ENCODE results near the gene KHDC3L. TPM values are rescaled to one million over a fixed set of nuclear protein-coding genes. Genes with fewer than 3 reads are reported as not detected.

The KHDC3L gene
- total and polyA plus RNA-seq, 8 donors = 0.13 to 0.23 (median 0.18) TPM; not detected in 5

DNA sequence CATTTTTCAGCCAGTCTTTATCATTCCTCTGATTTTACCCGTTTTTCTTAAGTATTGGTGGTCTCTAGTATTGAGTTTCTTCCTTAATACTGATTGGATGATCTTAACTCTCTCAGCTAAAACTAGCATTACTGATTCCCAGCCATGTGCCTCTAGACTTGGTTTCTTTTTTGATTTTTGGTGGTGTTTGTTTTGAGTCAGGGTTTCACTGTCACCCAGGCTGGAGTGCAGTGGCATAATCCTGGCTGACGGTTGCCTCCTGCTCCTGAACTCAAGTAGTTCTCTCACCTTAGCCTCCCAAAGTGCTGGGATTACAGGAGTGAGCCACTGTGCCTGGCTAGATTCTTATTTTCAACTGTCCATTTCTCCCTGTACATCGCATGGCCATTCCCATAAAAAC lies 33.3 kb upstream of the KHDC3L start:
- Histone ChIP-seq H3K36me3 (no peaks in the 10 kb centered on the region), H3K27ac (no peak overlapping the region), H3K9me3 (no peaks in the 10 kb centered on the region), H3K27me3 (peaks cover 0 to 38% of the 10 kb centered on the region in 2 donors), H3K4me1 (no peaks in the 10 kb centered on the region), H3K4me3 (no peak overlapping the region)
- ATAC-seq (no peak), DNase-seq (no peak)
- intact Hi-C loops (cut with DNase I) = loop anchor here in 1 of 2 donors (10.0 kb wide), 1 partner anchor 914 kb away; no protein-coding TSS in a partner anchor
- TF ChIP-seq, protein P1, sequence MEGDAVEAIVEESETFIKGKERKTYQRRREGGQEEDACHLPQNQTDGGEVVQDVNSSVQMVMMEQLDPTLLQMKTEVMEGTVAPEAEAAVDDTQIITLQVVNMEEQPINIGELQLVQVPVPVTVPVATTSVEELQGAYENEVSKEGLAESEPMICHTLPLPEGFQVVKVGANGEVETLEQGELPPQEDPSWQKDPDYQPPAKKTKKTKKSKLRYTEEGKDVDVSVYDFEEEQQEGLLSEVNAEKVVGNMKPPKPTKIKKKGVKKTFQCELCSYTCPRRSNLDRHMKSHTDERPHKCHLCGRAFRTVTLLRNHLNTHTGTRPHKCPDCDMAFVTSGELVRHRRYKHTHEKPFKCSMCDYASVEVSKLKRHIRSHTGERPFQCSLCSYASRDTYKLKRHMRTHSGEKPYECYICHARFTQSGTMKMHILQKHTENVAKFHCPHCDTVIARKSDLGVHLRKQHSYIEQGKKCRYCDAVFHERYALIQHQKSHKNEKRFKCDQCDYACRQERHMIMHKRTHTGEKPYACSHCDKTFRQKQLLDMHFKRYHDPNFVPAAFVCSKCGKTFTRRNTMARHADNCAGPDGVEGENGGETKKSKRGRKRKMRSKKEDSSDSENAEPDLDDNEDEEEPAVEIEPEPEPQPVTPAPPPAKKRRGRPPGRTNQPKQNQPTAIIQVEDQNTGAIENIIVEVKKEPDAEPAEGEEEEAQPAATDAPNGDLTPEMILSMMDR (IDR thresholded peaks at IDR 0.05) = no peak

DNA sequence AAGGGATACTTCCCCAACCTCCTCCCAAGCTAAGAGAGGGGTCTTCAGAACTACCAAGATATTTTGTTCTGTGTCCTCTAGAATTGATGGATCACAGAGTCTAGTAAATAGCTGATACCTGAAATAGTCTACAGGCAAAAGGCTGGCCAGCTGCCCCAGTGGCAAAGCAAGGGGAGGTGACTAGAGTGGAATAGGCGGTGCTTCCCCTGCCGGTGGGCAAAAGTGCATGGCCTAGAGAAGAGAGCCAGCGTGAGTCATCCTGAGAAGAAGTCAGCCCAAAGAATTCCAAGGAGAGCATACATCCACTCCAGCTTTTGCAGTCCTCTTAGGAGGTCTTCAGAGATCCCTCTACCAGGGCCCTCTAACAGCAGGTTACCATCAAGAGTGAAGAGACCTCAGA lies 23.1 kb upstream of the KHDC3L start:
- no peaks in the 10 kb centered on the region for H3K4me1 ChIP-seq

DNA sequence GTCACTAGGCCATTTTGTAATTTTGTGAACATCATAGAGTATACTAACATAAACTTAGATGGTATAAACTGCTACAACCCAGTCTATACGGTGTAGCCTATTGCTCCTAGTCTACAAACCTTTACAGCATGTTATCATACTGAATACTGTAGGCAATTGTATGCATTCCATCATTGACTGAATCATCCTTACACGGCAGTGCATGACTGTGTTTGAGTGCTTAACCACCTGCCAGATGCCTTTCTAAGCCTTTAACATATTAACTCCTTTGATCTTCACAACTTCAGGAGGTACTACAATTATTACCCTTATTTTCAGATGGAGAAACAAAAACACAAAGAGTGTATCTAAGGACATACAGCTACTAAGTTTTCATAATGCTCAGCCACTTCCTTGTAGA lies 22.4 kb upstream of the KHDC3L start:
- Histone ChIP-seq H3K4me3 (no peak overlapping the region), H3K27ac (no peak overlapping the region), H3K36me3 (no peaks in the 10 kb centered on the region), H3K9me3 (no peaks in the 10 kb centered on the region), H3K27me3 (no peaks in the 10 kb centered on the region), H3K4me1 (no peaks in the 10 kb centered on the region)
- intact Hi-C loops (cut with DNase I) = no loop called here
- TF ChIP-seq, protein P1 (IDR thresholded peaks at IDR 0.05) = no peak
- DNase-seq (no peak), ATAC-seq (no peak)

More for the DNA sequence above, 23.1 kb upstream of the KHDC3L start:
- DNase-seq = no peak
- Histone ChIP-seq H3K9me3 (no peaks in the 10 kb centered on the region), H3K27me3 (no peaks in the 10 kb centered on the region), H3K4me3 (no peak overlapping the region), H3K36me3 (no peaks in the 10 kb centered on the region), H3K27ac (no peak overlapping the region)
- intact Hi-C loops (cut with DNase I) = no loop called here
- TF ChIP-seq, protein P1 (IDR thresholded peaks at IDR 0.05) = no peak
- no peak for ATAC-seq

DNA sequence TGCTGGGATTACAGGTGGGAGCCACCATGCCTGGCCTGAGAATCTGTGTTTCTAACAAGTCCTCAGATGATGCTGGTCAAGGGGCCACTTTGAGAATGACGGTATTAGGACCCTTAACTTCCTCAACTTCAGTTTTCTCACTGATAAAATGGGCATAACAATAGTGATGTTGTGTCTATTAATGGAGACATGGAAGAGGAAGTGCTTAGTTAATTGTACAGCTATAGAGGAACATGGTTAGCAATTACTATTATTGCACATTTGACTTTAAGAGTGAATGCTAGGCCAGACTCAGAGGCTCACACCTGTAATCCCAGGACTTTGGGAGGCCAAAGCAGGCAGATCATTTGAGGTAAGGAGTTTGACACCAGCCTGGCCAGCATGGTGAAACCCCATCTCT lies 21.1 kb upstream of the KHDC3L start:
- no peak for DNase-seq
- no peaks in the 10 kb centered on the region for H3K27me3 ChIP-seq
- H3K27ac ChIP-seq = no peak overlapping the region
- ATAC-seq = no peak
- no peaks in the 10 kb centered on the region for H3K9me3 ChIP-seq
- TF ChIP-seq, protein P1 (IDR thresholded peaks at IDR 0.05) = no peak
- no peaks in the 10 kb centered on the region for H3K4me1 ChIP-seq
- intact Hi-C loops (cut with DNase I) = no loop called here
- H3K4me3 ChIP-seq = no peak overlapping the region
- H3K36me3 ChIP-seq = no peaks in the 10 kb centered on the region

DNA sequence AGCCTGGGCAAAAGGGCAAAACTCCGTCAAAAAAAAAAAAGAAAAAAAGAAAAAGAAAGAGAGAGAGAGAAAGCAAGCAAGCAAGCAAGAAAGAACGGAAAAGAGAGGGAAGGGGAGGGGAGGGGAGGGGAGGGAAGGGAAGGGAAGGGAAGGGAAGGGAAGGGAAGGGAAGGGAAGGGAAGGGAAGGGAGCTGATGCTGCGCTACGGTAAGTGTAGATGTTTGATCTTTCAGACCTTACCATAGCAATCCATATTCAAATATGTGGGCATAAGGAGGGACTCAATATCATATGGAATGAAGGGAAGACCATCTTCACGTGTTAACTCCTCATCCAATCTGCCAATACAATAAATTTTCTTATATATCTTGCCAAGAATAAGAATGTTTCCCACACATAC lies 20.3 kb upstream of the KHDC3L start:
- Histone ChIP-seq H3K4me1 (no peaks in the 10 kb centered on the region), H3K9me3 (no peaks in the 10 kb centered on the region), H3K4me3 (no peak overlapping the region), H3K27ac (no peak overlapping the region), H3K27me3 (peaks cover 0 to 1% of the 10 kb centered on the region in 2 donors), H3K36me3 (no peaks in the 10 kb centered on the region)
- intact Hi-C loops (cut with DNase I) = no loop called here
- ATAC-seq (no peak), DNase-seq (no peak)
- TF ChIP-seq, protein P1 (IDR thresholded peaks at IDR 0.05) = no peak

Data from left lung (tissue), 10 donors.